ENCODE measurements around the gene NCOA5.

The NCOA5 gene

DNA sequence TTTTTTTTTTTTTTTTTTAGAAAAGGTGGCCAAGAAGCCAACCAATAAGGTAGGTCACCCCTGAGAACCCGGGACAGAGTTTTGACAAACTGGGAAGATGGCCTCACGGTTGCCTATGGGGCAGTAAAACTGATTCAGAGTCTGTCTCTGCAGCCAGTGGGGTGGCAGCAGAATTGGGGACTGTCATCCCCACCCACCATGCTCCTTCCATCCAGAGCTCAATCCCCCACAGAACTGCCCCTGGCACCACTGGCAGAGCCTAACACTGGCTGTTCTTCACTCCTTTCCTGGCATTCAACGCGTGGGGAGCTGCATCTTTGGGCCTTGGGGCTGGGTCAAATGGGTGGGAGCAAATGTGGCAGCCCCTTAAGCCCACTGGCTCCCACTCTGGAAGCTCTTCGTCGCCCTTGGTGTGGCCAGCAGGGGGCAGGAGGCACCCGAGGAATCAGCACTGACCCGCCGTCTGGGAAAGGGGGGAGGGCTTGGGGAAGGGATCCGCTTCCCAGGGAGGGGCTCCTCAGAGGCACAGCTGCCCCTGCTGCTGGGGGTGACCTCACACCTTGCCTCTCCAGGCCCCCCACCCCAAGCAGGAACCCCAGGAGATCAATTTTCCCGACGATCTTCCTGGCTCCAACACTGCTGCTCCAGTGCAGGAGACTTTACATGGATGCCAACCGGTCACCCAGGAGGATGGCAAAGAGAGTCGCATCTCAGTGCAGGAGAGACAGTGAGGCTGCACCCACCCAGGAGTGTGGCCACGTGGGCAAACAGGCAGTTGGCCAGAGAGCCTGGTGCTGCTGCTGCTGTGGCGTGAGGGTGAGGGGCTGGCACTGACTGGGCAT is 38.8 kb upstream of the NCOA5 start:
- peaks cover 0 to 14% (median 5%) of the 10 kb centered on the region in 4 donors for H3K4me1 ChIP-seq
- H3K27ac ChIP-seq, result no peak overlapping the region
- no peaks in the 10 kb centered on the region for H3K9me3 ChIP-seq
- intact Hi-C loops (cut with DNase I; ENCODE audit: low total_unique reads), result no loop called here
- H3K27me3 ChIP-seq, result peaks cover 0 to 22% of the 10 kb centered on the region in 2 donors
- H3K36me3 ChIP-seq, result peaks cover 0 to 24% (median 14%) of the 10 kb centered on the region in 3 donors
- TF ChIP-seq, protein P1, sequence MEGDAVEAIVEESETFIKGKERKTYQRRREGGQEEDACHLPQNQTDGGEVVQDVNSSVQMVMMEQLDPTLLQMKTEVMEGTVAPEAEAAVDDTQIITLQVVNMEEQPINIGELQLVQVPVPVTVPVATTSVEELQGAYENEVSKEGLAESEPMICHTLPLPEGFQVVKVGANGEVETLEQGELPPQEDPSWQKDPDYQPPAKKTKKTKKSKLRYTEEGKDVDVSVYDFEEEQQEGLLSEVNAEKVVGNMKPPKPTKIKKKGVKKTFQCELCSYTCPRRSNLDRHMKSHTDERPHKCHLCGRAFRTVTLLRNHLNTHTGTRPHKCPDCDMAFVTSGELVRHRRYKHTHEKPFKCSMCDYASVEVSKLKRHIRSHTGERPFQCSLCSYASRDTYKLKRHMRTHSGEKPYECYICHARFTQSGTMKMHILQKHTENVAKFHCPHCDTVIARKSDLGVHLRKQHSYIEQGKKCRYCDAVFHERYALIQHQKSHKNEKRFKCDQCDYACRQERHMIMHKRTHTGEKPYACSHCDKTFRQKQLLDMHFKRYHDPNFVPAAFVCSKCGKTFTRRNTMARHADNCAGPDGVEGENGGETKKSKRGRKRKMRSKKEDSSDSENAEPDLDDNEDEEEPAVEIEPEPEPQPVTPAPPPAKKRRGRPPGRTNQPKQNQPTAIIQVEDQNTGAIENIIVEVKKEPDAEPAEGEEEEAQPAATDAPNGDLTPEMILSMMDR (IDR thresholded peaks at IDR 0.05), result peak; percentile 31 to 36
- no peak for DNase-seq
- H3K4me3 ChIP-seq, result no peak overlapping the region

DNA sequence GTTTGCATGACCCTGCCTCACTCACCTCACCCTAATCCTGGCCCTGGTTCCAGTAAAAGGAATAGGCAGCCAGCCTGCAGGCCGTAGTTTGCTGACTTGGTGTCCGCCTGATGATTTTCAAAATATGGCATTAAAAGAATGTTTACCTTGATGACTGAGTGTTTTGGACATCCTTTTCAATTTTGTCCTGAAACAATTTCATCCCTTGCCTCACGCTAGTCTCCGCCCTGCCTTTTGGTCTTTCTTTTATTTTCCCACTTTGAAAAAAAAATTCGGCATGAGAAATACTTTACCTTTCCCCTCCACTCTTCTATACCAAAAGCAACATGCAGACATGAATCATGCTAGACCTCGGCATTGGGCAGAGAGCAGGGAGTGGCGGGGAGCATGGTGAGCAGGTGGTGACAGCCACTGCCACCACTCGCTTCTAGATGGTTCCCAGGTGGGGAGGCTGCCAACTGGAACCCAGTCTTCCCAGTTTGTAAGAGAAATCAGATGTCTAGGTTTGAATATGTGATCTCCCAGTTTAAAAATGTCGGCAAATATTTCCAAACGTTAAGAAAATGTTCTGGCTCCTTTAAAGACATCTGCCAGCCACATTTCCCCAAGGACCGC is 37.7 kb upstream of the NCOA5 start:
- H3K9me3 ChIP-seq, result no peaks in the 10 kb centered on the region
- peaks cover 0 to 13% of the 10 kb centered on the region in 2 donors for H3K27me3 ChIP-seq
- H3K36me3 ChIP-seq, result peaks cover 0 to 35% (median 19%) of the 10 kb centered on the region in 3 donors
- intact Hi-C loops (cut with DNase I; ENCODE audit: low total_unique reads), result no loop called here
- no peak for DNase-seq
- no peak overlapping the region for H3K27ac ChIP-seq
- H3K4me3 ChIP-seq, result no peak overlapping the region
- TF ChIP-seq, protein P1 (IDR thresholded peaks at IDR 0.05), result no peak
- peaks cover 0 to 9% (median 3%) of the 10 kb centered on the region in 4 donors for H3K4me1 ChIP-seq

DNA sequence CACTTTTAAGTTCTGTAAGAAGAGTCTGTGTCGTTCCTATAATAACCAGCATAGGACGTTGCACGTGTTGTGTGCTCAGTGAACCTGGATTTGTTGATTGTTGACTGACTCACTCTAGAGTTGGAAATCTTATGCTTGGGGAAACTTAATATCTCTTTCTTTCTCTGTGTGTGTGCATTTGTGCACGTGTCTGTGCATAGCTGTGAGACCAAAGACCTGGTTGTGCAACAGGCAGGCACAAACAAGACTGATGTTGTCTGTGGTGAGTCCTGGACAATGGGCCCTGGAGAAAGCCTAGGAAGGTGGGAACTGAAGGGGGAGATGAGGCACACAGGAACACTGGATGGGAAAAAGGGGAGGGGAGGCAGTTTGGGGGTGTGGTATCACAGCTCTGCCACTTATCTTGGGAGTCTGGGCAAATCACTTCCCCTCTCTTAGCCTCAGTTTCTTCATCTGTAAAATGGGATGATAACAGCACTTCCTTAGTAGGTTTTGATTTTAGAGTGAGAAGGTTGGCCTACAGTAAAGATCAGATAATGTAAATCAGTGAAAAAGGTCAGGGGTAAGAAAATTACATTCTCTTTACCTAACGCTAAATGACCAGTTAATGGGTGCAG is 36.8 kb upstream of the NCOA5 start:
- intact Hi-C loops (cut with DNase I; ENCODE audit: low total_unique reads), result no loop called here
- Histone ChIP-seq H3K27me3 (peaks cover 0 to 13% of the 10 kb centered on the region in 2 donors), H3K4me1 (no peaks in the 10 kb centered on the region), H3K4me3 (no peak overlapping the region), H3K27ac (no peak overlapping the region), H3K36me3 (peaks cover 0 to 43% (median 26%) of the 10 kb centered on the region in 3 donors), H3K9me3 (no peaks in the 10 kb centered on the region)
- TF ChIP-seq, protein P1 (IDR thresholded peaks at IDR 0.05), result no peak
- DNase-seq, result no peak

DNA sequence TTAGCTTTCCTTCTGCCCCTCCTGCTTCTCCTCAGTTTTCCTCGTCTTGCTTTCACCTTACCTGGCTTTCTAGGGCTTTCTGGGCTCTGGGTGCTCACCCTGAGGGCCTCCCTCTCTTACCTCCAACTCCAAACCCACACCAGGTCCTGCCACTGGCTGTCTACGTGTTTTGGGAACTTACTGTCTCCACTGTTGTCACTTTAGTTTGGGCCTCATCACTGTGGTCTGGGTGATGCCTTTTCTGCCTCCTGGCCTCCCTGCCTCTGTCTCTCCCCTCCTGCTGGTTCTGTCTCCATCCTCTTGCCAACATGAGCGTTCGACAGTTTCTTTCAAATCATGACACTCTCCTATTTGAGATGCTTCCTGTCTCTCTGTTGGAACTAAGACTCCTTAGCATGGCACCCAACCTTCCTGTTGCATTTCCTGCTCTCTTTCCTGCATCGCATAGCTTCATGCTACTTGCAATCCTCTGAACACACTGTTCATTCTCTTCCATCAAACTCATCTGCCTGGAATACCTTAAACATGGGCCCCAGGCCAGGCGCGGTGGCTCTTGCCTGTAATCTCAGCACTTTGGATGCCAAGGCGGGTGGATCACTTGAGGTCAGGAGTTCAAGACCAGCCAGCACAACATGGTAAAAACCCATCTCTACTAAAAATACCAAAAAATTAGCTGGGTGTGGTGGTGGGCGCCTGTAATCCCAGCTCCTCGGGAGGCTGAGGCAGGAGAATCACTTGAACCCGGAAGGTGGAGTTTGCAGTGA is 33.9 kb upstream of the NCOA5 start:
- peak in 1 of 2 donors; percentile 9 for DNase-seq

More for the DNA sequence above, 33.9 kb upstream of the NCOA5 start:
- Histone ChIP-seq H3K27me3 (no peaks in the 10 kb centered on the region), H3K4me1 (peaks cover 0 to 10% (median 4%) of the 10 kb centered on the region in 4 donors), H3K4me3 (no peak overlapping the region), H3K9me3 (no peaks in the 10 kb centered on the region), H3K36me3 (peaks cover 0 to 43% (median 26%) of the 10 kb centered on the region in 3 donors), H3K27ac (no peak overlapping the region)
- TF ChIP-seq, protein P1 (IDR thresholded peaks at IDR 0.05), result no peak
- intact Hi-C loops (cut with DNase I; ENCODE audit: low total_unique reads), result no loop called here

Data from tibial artery (tissue), 4 donors.